ENCODE data around the gene ANXA2R. TPM values are rescaled to one million over a fixed set of nuclear protein-coding genes. Genes with fewer than 3 reads are reported as not detected.

Gene ANXA2R
- total RNA-seq, 2 experiments from 2014 or later: 8.0 to 10.4 TPM

GRCh38 chr5:43020399-43020746 lies 19.7 kb downstream of the ANXA2R start:
- ATAC-seq: peak; percentile 0
- intact Hi-C loops (cut with micrococcal nuclease): loop anchor here (1.0 kb wide), 1 partner anchor 12 kb away; no protein-coding TSS in a partner anchor
- Mint-ChIP-seq H3K27me3 (no peaks in the 10 kb centered on the region), H3K27ac (peak overlapping the region; percentile 99), H3K4me3 (peak overlapping the region; percentile 96), H3K4me1 (ENCODE audit: low read depth) (peaks cover 28% of the 10 kb centered on the region), H3K36me3 (ENCODE audit: low read depth) (no peaks in the 10 kb centered on the region), H3K9me3 (no peaks in the 10 kb centered on the region)
- peak; percentile 66 for DNase-seq
- CTCF ChIA-PET: interaction anchor here (0.7 to 9.1 kb wide), 16 partner anchors 9 to 369 kb away, joined by 3 to 132 read pairs (median 12); partner anchors contain the start of gene ANXA2R
- no peak for TF ChIP-seq CTCF (IDR thresholded peaks at IDR 0.05)
- POLR2A ChIA-PET: interaction anchor here (0.7 to 8.6 kb wide), 11 partner anchors 9 to 100 kb away, joined by 3 to 145 read pairs (median 33); partner anchors contain the start of genes ANXA2R and ZNF131

GRCh38 chr5:43019614-43020398 lies 20.3 kb downstream of the ANXA2R start:
- TF ChIP-seq CTCF (IDR thresholded peaks at IDR 0.05): peak; percentile 75
- no peaks in the 10 kb centered on the region for H3K9me3 Mint-ChIP-seq
- H3K27me3 Mint-ChIP-seq: no peaks in the 10 kb centered on the region
- ChIA-PET CTCF (interaction anchor here (0.7 to 9.1 kb wide), 18 partner anchors 10 to 370 kb away, joined by 3 to 132 read pairs (median 10); partner anchors contain the start of gene ANXA2R), POLR2A (interaction anchor here (0.7 to 8.6 kb wide), 14 partner anchors 10 to 111 kb away, joined by 3 to 145 read pairs (median 10); partner anchors contain the start of genes ANXA2R and ZNF131)
- peak overlapping the region; percentile 96 for H3K4me3 Mint-ChIP-seq
- DNase-seq (peak; percentile 93), ATAC-seq (peak; percentile 76)
- intact Hi-C loops (cut with micrococcal nuclease): loop anchor here (1.0 kb wide), 1 partner anchor 12 kb away; no protein-coding TSS in a partner anchor
- peak overlapping the region; percentile 99 for H3K27ac Mint-ChIP-seq
- no peaks in the 10 kb centered on the region for H3K36me3 Mint-ChIP-seq (ENCODE audit: low read depth)
- peaks cover 34% of the 10 kb centered on the region for H3K4me1 Mint-ChIP-seq (ENCODE audit: low read depth)

- ChIA-PET CTCF (interaction anchor here (0.7 to 9.1 kb wide), 16 partner anchors 10 to 465 kb away, joined by 3 to 132 read pairs (median 12); partner anchors contain the start of genes ANXA2R and ZNF131), POLR2A (interaction anchor here (1.6 to 8.6 kb wide), 12 partner anchors 11 to 110 kb away, joined by 3 to 145 read pairs (median 22); partner anchors contain the start of genes ANXA2R and ZNF131)
- no peak for TF ChIP-seq CTCF (IDR thresholded peaks at IDR 0.05)
- ATAC-seq: no peak
- DNase-seq: no peak
- intact Hi-C loops (cut with micrococcal nuclease): no loop called here
- Mint-ChIP-seq H3K4me1 (ENCODE audit: low read depth) (peaks cover 36% of the 10 kb centered on the region), H3K9me3 (no peaks in the 10 kb centered on the region), H3K27ac (peak overlapping the region; percentile 99), H3K27me3 (no peaks in the 10 kb centered on the region), H3K36me3 (ENCODE audit: low read depth) (no peaks in the 10 kb centered on the region), H3K4me3 (peak overlapping the region; percentile 96)
Measured at GRCh38 chr5:43019291-43019613, 20.9 kb downstream of the ANXA2R start.

- H3K27me3 Mint-ChIP-seq: no peaks in the 10 kb centered on the region
- no peaks in the 10 kb centered on the region for H3K36me3 Mint-ChIP-seq (ENCODE audit: low read depth)
- intact Hi-C loops (cut with micrococcal nuclease): loop anchor here (1.0 kb wide), 1 partner anchor 8 kb away; no protein-coding TSS in a partner anchor
- H3K4me3 Mint-ChIP-seq: peak overlapping the region; percentile 96
- peak overlapping the region; percentile 99 for H3K27ac Mint-ChIP-seq
- ATAC-seq (peak; percentile 18), DNase-seq (peak; percentile 45)
- CTCF ChIA-PET: interaction anchor here (0.6 to 9.1 kb wide), 7 partner anchors 10 to 109 kb away, joined by 3 to 132 read pairs (median 5); no protein-coding TSS in a partner anchor
- POLR2A ChIA-PET: interaction anchor here (0.6 to 8.6 kb wide), 10 partner anchors 9 to 295 kb away, joined by 3 to 145 read pairs (median 22); partner anchors contain the start of gene ANXA2R
- H3K9me3 Mint-ChIP-seq: no peaks in the 10 kb centered on the region
- peaks cover 36% of the 10 kb centered on the region for H3K4me1 Mint-ChIP-seq (ENCODE audit: low read depth)
- peak; percentile 34 for TF ChIP-seq CTCF (IDR thresholded peaks at IDR 0.05)
Measured at GRCh38 chr5:43017428-43017815, 22.7 kb downstream of the ANXA2R start.

Measured in activated CD8-positive, alpha-beta T cell treated with anti-CD3 and anti-CD28 coated beads for 36 hours (primary cell).